HG03354 (cell line): Measurements from ENCODE around the gene IL34.

ENCODE experiments used
- ATAC-seq: cut with Tn5 transposase; IDR thresholded peaks from one replicate; pipeline ENCODE4 v1.9.1; 2021; ENCODE audit warnings: mild to moderate bottlenecking; ENCODE audit not compliant: unreplicated experiment, poor library complexity, severe bottlenecking

The IL34 gene

GRCh38 chr16:70696952-70697593 is 50.7 kb downstream of the IL34 start:
- ATAC-seq, result no peak

GRCh38 chr16:70697594-70698170 is 51.3 kb downstream of the IL34 start:
- ATAC-seq, result no peak

- no peak for ATAC-seq
Measured at GRCh38 chr16:70698901-70699300, 52.5 kb downstream of the IL34 start.

GRCh38 chr16:70699696-70700095 is 53.3 kb downstream of the IL34 start:
- no peak for ATAC-seq

GRCh38 chr16:70700101-70701020 is 54.0 kb downstream of the IL34 start:
- ATAC-seq, result no peak

GRCh38 chr16:70701036-70701435 is 54.7 kb downstream of the IL34 start:
- ATAC-seq, result no peak

GRCh38 chr16:70701596-70701995 is 55.2 kb downstream of the IL34 start:
- no peak for ATAC-seq

GRCh38 chr16:70701998-70702397 is 55.6 kb downstream of the IL34 start:
- ATAC-seq, result no peak

- no peak for ATAC-seq
Measured at GRCh38 chr16:70702624-70703023, 56.3 kb downstream of the IL34 start.

GRCh38 chr16:70703041-70703834 is 56.9 kb downstream of the IL34 start:
- ATAC-seq, result no peak

- no peak for ATAC-seq
Measured at GRCh38 chr16:70703835-70704381, 57.5 kb downstream of the IL34 start.

GRCh38 chr16:70704586-70704985 is 58.2 kb downstream of the IL34 start:
- ATAC-seq, result no peak

GRCh38 chr16:70705056-70705455 is 58.7 kb downstream of the IL34 start:
- no peak for ATAC-seq

- ATAC-seq, result no peak
Measured at GRCh38 chr16:70706948-70707465, 60.6 kb downstream of the IL34 start.

- no peak for ATAC-seq
Measured at GRCh38 chr16:70708366-70709246, 62.2 kb downstream of the IL34 start.

GRCh38 chr16:70709457-70709856 is 63.1 kb downstream of the IL34 start:
- no peak for ATAC-seq

GRCh38 chr16:70709942-70710341 is 63.6 kb downstream of the IL34 start:
- no peak for ATAC-seq
